IMR-90 (cell line): ENCODE measurements around the gene OLFM3. TPM values are rescaled to one million over a fixed set of nuclear protein-coding genes. Genes with fewer than 3 reads are reported as not detected.

Source experiments
- ATAC-seq: fragments of 200-7000 bp; cut with Tn5 transposase; 2 replicates; pipeline ENCODE4 v1.9.1; 2020; ENCODE audit warnings: low read depth, mild to moderate bottlenecking, moderate library complexity
- BruUV-seq: library from RNA; stranded (reverse); fragments of 400-500 nt; replicated peaks from 2 replicates; lab custom pipeline; 2021; lab: Mats Ljungman, UMichigan
- CTCF ChIA-PET: fragments of 300-600 bp; formaldehyde crosslinking; extraction: SDS; loops from one replicate; lab custom pipeline; 2021; ENCODE audit warnings: antibody characterized with exemption; lab: Yijun Ruan, JAX
- POLR2A ChIA-PET: fragments of 300-600 bp; sonication (Branson Sonifier 250); formaldehyde crosslinking; loops from one replicate; lab custom pipeline; 2022; ENCODE audit warnings: antibody characterized with exemption; ENCODE audit not compliant: unreplicated experiment; lab: Charles Lee
- DNase-seq: peaks from one replicate; pipeline ENCODE4 v3.0.0; 2013
- H2AFZ ChIP-seq: replicated peaks from 2 replicates; pipeline ENCODE3; 2013; ENCODE audit warnings: low read length, mild to moderate bottlenecking; ENCODE audit not compliant: poor library complexity
- H2AK5ac ChIP-seq: 2 replicates; pipeline ENCODE4 v1.6.1; 2013; ENCODE audit warnings: low read depth, low read length, inconsistent platforms
- H2AK9ac ChIP-seq: replicated peaks from 2 replicates; pipeline ENCODE3; 2013; ENCODE audit warnings: mild to moderate bottlenecking, low read depth, low read length, moderate library complexity; ENCODE audit not compliant: poor library complexity
- H2BK120ac ChIP-seq: 2 replicates; pipeline ENCODE4 v1.6.1; 2013; ENCODE audit warnings: low read depth, low read length, inconsistent platforms
- H2BK15ac ChIP-seq: 3 replicates; pipeline ENCODE4 v1.6.1; 2013; ENCODE audit warnings: low read depth, low read length, inconsistent platforms
- H2BK20ac ChIP-seq: 2 replicates; pipeline ENCODE4 v1.6.1; 2013; ENCODE audit warnings: low read depth, mild to moderate bottlenecking, inconsistent platforms, low read length, moderate library complexity
- H2BK5ac ChIP-seq: 2 replicates; pipeline ENCODE4 v1.6.1; 2013; ENCODE audit warnings: mild to moderate bottlenecking, low read depth, low read length, inconsistent platforms; ENCODE audit not compliant: poor library complexity, severe bottlenecking
- H3K14ac ChIP-seq: replicated peaks from 2 replicates; pipeline ENCODE4 v1.6.1; 2013; ENCODE audit warnings: low read depth, low read length, inconsistent platforms
- H3K18ac ChIP-seq: 2 replicates; pipeline ENCODE4 v1.6.1; 2013; ENCODE audit warnings: low read depth, low read length, control low read depth
- H3K23ac ChIP-seq: 2 replicates; pipeline ENCODE4 v1.6.1; 2013; ENCODE audit warnings: low read depth, low read length, inconsistent platforms
- H3K27ac ChIP-seq: 2 replicates; pipeline ENCODE4 v1.5.1; 2013; ENCODE audit warnings: mild to moderate bottlenecking, control low read depth, low read length; ENCODE audit not compliant: insufficient read depth
- H3K27me3 ChIP-seq: 2 replicates; pipeline ENCODE4 v1.6.1; 2013; ENCODE audit warnings: low read length; ENCODE audit not compliant: control insufficient read depth, insufficient read depth
- H3K36me3 ChIP-seq: 2 replicates; pipeline ENCODE4 v1.6.1; 2013; ENCODE audit warnings: low read length, mixed read lengths; ENCODE audit not compliant: control insufficient read depth, insufficient read depth
- H3K4ac ChIP-seq: 2 replicates; pipeline ENCODE4 v1.6.1; 2013; ENCODE audit warnings: low read depth, low read length, inconsistent platforms
- H3K4me1 ChIP-seq: 2 replicates; pipeline ENCODE4 v1.6.1; 2013; ENCODE audit warnings: low read length, mixed read lengths; ENCODE audit not compliant: control insufficient read depth, insufficient read depth
- H3K4me2 ChIP-seq: 2 replicates; pipeline ENCODE4 v1.6.1; 2013; ENCODE audit warnings: low read depth, mild to moderate bottlenecking, control low read depth, low read length, moderate library complexity
- H3K4me3 ChIP-seq: 2 replicates; pipeline ENCODE4 v1.5.1; 2013; ENCODE audit warnings: low read depth, mild to moderate bottlenecking, control low read depth, low read length, moderate library complexity; ENCODE audit not compliant: insufficient read depth
- H3K56ac ChIP-seq: 2 replicates; pipeline ENCODE4 v1.6.1; 2013; ENCODE audit warnings: low read length, inconsistent platforms; ENCODE audit not compliant: insufficient read depth; ENCODE audit errors: extremely low read depth
- H3K79me1 ChIP-seq, 2 experiments: 2 replicates each; pipeline ENCODE4 v1.6.1; 2013; ENCODE audit warnings: low read length in 2 of 2, inconsistent platforms in 1 of 2, low read depth in 1 of 2
- H3K9ac ChIP-seq: 2 replicates; pipeline ENCODE4 v1.6.1; 2013; ENCODE audit warnings: low read depth, low read length, control low read depth
- H3K9me1 ChIP-seq: 2 replicates; pipeline ENCODE4 v1.6.1; 2013; ENCODE audit warnings: low read length, inconsistent platforms; ENCODE audit not compliant: insufficient read depth
- H3K9me3 ChIP-seq: 2 replicates; pipeline ENCODE4 v1.6.1; 2013; ENCODE audit warnings: low read length; ENCODE audit not compliant: control insufficient read depth, insufficient read depth
- H4K20me1 ChIP-seq: 2 replicates; pipeline ENCODE4 v1.6.1; 2013; ENCODE audit warnings: low read length, inconsistent platforms; ENCODE audit not compliant: insufficient read depth
- H4K5ac ChIP-seq: 2 replicates; pipeline ENCODE4 v1.6.1; 2013; ENCODE audit warnings: mild to moderate bottlenecking, low read depth, low read length, control low read depth
- H4K8ac ChIP-seq, 2 experiments: 2 replicates each; pipeline ENCODE4 v1.6.1; 2013; ENCODE audit warnings: low read depth in 2 of 2, low read length in 2 of 2, control low read depth in 1 of 2, inconsistent platforms in 1 of 2
- H4K91ac ChIP-seq: 2 replicates; pipeline ENCODE4 v1.6.1; 2013; ENCODE audit warnings: low read depth, low read length, inconsistent platforms; ENCODE audit not compliant: insufficient read depth
- BHLHE40 ChIP-seq: fragments of 150-350 bp; IDR thresholded peaks from 2 replicates; pipeline ENCODE4 v1.6.1; 2016; ENCODE audit warnings: mild to moderate bottlenecking, low read depth, low read length
- CEBPB ChIP-seq: IDR thresholded peaks from 2 replicates; pipeline ENCODE4 v1.6.1; 2012; ENCODE audit warnings: low read depth, low read length, improper control_type of control experiment
- CHD1 ChIP-seq: IDR thresholded peaks from 2 replicates; pipeline ENCODE4 v1.6.1; 2012; ENCODE audit warnings: low read depth, low read length, improper control_type of control experiment
- CTCF ChIP-seq: conservative IDR thresholded peaks from 2 replicates; pipeline ENCODE4 v1.5.1; 2012; ENCODE audit warnings: mild to moderate bottlenecking, low read depth, low read length, improper control_type of control experiment
- ELK1 ChIP-seq: fragments of 150-350 bp; IDR thresholded peaks from 2 replicates; pipeline ENCODE4 v1.6.1; 2016; ENCODE audit warnings: low read depth, mild to moderate bottlenecking, low read length, moderate library complexity, borderline replicate concordance
- FOS ChIP-seq: fragments of 150-350 bp; IDR thresholded peaks from 2 replicates; pipeline ENCODE4 v1.6.1; 2016; ENCODE audit warnings: low read depth, low read length
- MAFK ChIP-seq: IDR thresholded peaks from 2 replicates; pipeline ENCODE4 v1.6.1; 2012; ENCODE audit warnings: low read depth, low read length, improper control_type of control experiment
- MAZ ChIP-seq: IDR thresholded peaks from 2 replicates; pipeline ENCODE4 v1.6.1; 2012; ENCODE audit warnings: low read depth, mild to moderate bottlenecking, low read length, improper control_type of control experiment, moderate library complexity, borderline replicate concordance
- MXI1 ChIP-seq: IDR thresholded peaks from 2 replicates; pipeline ENCODE4 v1.6.1; 2012; ENCODE audit warnings: low read depth, mild to moderate bottlenecking, low read length, moderate library complexity, borderline replicate concordance
- NFE2L2 ChIP-seq: fragments of 150-350 bp; IDR thresholded peaks from 2 replicates; pipeline ENCODE4 v1.6.1; 2016; ENCODE audit warnings: low read depth, mild to moderate bottlenecking, low read length
- RCOR1 ChIP-seq: IDR thresholded peaks from 2 replicates; pipeline ENCODE4 v1.6.1; 2012; ENCODE audit warnings: mild to moderate bottlenecking, low read length, improper control_type of control experiment; ENCODE audit not compliant: insufficient replicate concordance
- RFX5 ChIP-seq: IDR thresholded peaks from 2 replicates; pipeline ENCODE4 v1.8.0; 2012; ENCODE audit warnings: low read depth, mild to moderate bottlenecking, low read length, moderate library complexity
- SMC3 ChIP-seq: fragments of 150-350 bp; IDR thresholded peaks from 2 replicates; pipeline ENCODE4 v1.6.1; 2016; ENCODE audit warnings: low read depth, mild to moderate bottlenecking, antibody characterized with exemption, low read length, moderate library complexity
- USF2 ChIP-seq: fragments of 150-350 bp; IDR thresholded peaks from 2 replicates; pipeline ENCODE4 v1.6.1; 2017; ENCODE audit warnings: mild to moderate bottlenecking, antibody characterized with exemption, low read length, low read depth
- WGBS, 2 experiments: methylation state at CpG; one replicate each; pipeline versions ENCODE4 v1.1.5 to v1.1.7; 2013; ENCODE audit warnings: missing lambda C conversion rate in 2 of 2; ENCODE audit not compliant: insufficient read length in 1 of 2; ENCODE audit errors: extremely low coverage in 2 of 2; 5-methylcytosine and 5-hydroxymethylcytosine counted together
- dilution Hi-C: fragments of 300-500 bp; cut with HindIII; formaldehyde crosslinking; loops from one replicate; pipeline ENCODE4 v1.14.3; 2018; ENCODE audit warnings: low sequenced_read_pairs; ENCODE audit not compliant: unreplicated experiment
- in situ Hi-C: fragments of 300-500 bp; cut with MboI; formaldehyde crosslinking; loops from 3 replicates; pipeline ENCODE4 v1.14.3; 2019; ENCODE audit warnings: low sequenced_read_pairs, inconsistent platforms, mixed read lengths
- intact Hi-C: fragments of 100-400 bp; cut with micrococcal nuclease; formaldehyde crosslinking; loops from 2 replicates; pipeline ENCODE4 v1.10.0; 2022
- polyA plus RNA-seq, 3 experiments: library from polyadenylated mRNA; depleted of rRNA; stranded (reverse); fragments of >200 nt; gene quantifications; 2 replicates each; pipeline ENCODE4 v1.2.3, GENCODE V29; 2012; ENCODE audit warnings: low replicate concordance in 1 of 3
- total RNA-seq: library from RNA; depleted of rRNA; stranded (reverse); fragments of >200 nt; gene quantifications from 2 replicates; pipeline ENCODE4 v1.2.3, GENCODE V29; 2012

OLFM3 gene
- total and polyA plus RNA-seq, 2 of the 4 experiments (the other 2 are of a cell fraction), result not detected

- CTCF ChIA-PET, result no interaction called here
- Histone ChIP-seq H3K79me1 (no peaks in the 10 kb centered on the region), H2AK5ac (no peak overlapping the region), H3K4me1 (no peaks in the 10 kb centered on the region), H2AK9ac (no peak overlapping the region), H3K9ac (no peak overlapping the region), H2AFZ (no peak overlapping the region), H3K27ac (no peak overlapping the region), H3K56ac (no peak overlapping the region), H3K27me3 (no peaks in the 10 kb centered on the region), H4K8ac (no peak overlapping the region), H4K20me1 (no peaks in the 10 kb centered on the region), H3K9me1 (no peaks in the 10 kb centered on the region), H3K23ac (no peak overlapping the region), H3K36me3 (no peaks in the 10 kb centered on the region), H2BK120ac (no peak overlapping the region), H2BK20ac (no peak overlapping the region), H4K5ac (no peak overlapping the region), H2BK15ac (no peak overlapping the region), H3K14ac (no peak overlapping the region), H3K18ac (no peak overlapping the region), H3K9me3 (no peaks in the 10 kb centered on the region), H3K4ac (no peak overlapping the region), H4K91ac (no peak overlapping the region), H3K4me3 (no peak overlapping the region), H2BK5ac (no peak overlapping the region), H3K4me2 (no peak overlapping the region)
- POLR2A ChIA-PET, result no interaction called here
- BruUV-seq, result no TSS peak
- dilution Hi-C loops, result no loop called here
- TF ChIP-seq BHLHE40, result no peak
- TF ChIP-seq RFX5, result no peak
- TF ChIP-seq ELK1, result no peak
- TF ChIP-seq RCOR1, result no peak
- TF ChIP-seq MXI1, result no peak
- TF ChIP-seq MAFK, result no peak
- no peak for TF ChIP-seq USF2
- no peak for TF ChIP-seq SMC3
- no peak for TF ChIP-seq NFE2L2
- no peak for TF ChIP-seq CTCF
- TF ChIP-seq MAZ, result no peak
- TF ChIP-seq CEBPB, result no peak
- no peak for TF ChIP-seq FOS
- no peak for TF ChIP-seq CHD1
- intact Hi-C loops, result no loop called here
- DNase-seq (no peak), ATAC-seq (no peak)
- no CpG with 5 or more reads among the region's 4 CpGs for WGBS, 2 experiments
- in situ Hi-C loops, result no loop called here
These were observed 154.9 kb downstream of the OLFM3 start for GRCh38 chr1:101841824-101842223.
